ENCODE data around the gene CLIC4. TPM values are rescaled to one million over a fixed set of nuclear protein-coding genes. Genes with fewer than 3 reads are reported as not detected.
"Not testable (repeated sequence)": the region's sequence is repeated elsewhere in the genome, so short reads cannot be mapped to it uniquely, and the experiment has no call there.

Gene CLIC4
- total RNA-seq, 1 donor from 2014 or later: 526 TPM

- DNase-seq (ENCODE audit: extremely low read depth, low read depth, low spot score): no peak
Observed at GRCh38 chr1:24803220-24803619, 58.0 kb downstream of the CLIC4 start.

GRCh38 chr1:24803987-24804530 lies 58.8 kb downstream of the CLIC4 start:
- DNase-seq (ENCODE audit: extremely low read depth, low read depth, low spot score): no peak

- DNase-seq (ENCODE audit: extremely low read depth, low read depth, low spot score): peak; percentile 80
Observed at GRCh38 chr1:24805534-24806301, 60.5 kb downstream of the CLIC4 start.

GRCh38 chr1:24806588-24806987 lies 61.3 kb downstream of the CLIC4 start:
- no peak for DNase-seq (ENCODE audit: extremely low read depth, low read depth, low spot score)

DNA sequence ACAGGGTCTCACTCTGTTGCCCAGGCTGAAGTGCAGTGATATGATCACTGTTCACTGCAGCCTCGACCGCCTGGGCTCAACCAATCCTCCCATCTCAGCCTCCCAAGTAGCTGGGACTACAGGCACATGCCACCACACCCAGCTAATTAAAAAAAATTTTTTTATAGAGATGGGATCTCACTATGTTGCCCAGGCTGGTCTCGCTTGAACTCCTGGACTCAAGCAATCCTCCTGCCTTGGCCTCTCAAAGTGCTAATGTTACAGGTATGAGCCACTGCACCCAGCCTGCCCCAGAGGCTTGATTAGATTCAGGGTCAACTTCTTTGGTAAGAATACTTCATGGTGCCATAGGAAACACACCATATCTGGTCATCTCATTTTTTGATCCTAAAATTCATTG lies 66.2 kb downstream of the CLIC4 start:
- not testable (repeated sequence) for DNase-seq (ENCODE audit: extremely low read depth, low read depth, low spot score)

DNA sequence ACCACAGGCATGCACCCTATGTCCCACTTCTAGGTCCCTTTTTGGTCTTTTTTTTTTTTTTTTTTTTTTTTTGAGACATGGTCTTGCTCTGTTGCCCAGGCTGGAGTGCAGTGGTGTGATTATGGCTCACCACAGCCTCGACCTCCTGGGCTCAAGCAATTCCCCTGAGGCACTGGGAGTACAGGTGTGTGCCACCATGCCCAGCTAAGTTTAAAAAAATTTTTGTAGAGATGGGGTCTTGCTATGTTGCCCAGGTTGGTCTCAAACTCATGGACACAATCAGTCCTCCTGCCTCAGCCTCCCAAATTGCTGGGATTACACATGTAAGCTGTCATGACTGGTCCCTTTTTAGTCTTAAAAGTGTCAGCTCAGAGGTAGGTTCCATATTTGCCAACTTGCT lies 75.0 kb downstream of the CLIC4 start:
- DNase-seq (ENCODE audit: extremely low read depth, low read depth, low spot score): not testable (repeated sequence)

GRCh38 chr1:24822887-24823286 lies 77.6 kb downstream of the CLIC4 start:
- no peak for DNase-seq (ENCODE audit: extremely low read depth, low read depth, low spot score)

GRCh38 chr1:24823486-24823885 lies 78.2 kb downstream of the CLIC4 start:
- DNase-seq (ENCODE audit: extremely low read depth, low read depth, low spot score): not testable (repeated sequence)

GRCh38 chr1:24825174-24825573 lies 79.9 kb downstream of the CLIC4 start:
- no peak for DNase-seq (ENCODE audit: extremely low read depth, low read depth, low spot score)

DNA sequence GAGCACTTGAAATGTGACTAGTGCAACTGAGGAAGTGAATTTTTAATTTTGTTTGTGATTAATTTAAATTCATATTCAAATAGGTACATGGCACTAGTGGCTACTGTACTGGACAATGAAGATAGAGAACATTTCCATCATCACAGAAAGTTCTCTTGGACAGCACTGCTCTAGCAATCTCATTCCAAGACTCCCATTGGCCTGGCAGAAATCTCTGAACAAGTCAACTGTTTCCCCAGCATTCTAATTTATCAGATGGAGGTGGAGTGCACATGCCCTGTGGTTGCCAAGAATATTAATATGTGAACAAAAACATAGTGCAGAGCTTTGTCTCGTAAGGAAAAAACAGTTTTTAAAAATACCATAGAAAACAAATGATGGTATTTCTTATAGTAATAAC lies 81.3 kb downstream of the CLIC4 start:
- no peak for DNase-seq (ENCODE audit: extremely low read depth, low read depth, low spot score)

DNA sequence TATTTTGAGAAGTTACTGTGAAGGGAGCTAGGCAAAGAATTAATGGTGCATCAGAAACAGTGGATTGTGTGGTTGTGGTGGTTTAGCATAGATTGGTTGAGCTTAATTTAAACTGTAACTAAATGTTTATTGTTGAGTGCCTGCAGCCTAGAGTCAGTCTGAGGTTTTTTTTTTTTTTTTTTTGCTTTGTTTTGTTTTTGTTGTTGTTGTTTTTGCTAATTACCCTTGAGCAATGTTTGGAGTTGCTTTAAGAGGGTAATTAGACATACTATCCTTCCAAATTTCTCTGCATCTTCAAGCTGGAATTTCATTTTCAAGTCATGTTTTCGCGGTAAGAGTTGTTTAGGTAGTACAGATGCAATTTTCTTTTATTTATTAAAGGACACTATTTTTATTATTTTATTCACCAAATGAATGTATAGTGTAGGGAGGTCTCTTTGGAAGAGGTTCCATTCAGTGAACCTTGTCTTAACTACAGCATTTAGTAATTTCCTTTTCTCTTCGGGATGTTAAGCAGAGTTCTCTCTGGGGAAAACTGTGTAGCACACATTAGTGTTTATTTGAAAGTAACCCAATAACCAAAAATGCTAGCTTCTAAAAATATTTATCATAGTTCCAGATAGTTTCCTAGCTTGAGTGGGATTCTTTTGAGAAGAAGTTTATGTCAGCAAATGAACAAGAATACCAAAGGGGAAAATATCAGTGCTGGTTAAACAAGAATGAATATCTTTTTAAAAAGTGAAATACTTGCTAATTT lies 82.3 kb downstream of the CLIC4 start:
- no peak for DNase-seq (ENCODE audit: extremely low read depth, low read depth, low spot score)

DNA sequence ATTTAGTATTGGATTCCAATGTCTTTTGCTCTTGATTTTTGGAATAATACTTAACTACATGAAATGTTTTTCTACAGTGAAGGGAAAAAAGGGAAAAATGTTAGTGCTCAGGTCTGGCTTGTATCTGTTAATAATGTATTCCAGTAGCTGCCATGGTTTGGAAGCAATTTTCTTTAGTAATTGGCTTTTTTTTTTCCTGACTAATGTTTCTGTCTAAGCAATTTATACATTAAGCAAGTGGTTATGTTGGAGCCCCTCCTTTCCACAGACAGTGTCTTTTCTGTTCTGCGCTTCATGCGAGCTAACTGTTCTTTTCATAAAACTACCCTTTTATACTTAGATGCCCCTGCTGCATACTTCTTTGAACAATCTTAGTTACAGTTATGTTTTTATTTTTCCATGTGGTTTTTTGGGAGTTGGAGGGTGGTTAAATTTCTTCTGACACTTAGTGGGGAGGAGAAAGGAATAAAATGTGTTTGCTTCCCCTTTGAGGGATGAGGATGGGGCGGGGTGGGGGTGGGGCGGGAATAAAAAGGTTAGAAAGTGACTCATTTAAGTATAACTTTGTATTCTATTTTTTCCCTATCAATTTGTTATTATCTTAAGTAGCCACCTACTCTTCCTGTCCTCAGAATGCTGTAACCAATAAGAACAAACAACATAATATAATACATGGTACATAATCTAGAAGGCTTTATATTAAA lies 83.1 kb downstream of the CLIC4 start:
- no peak for DNase-seq (ENCODE audit: extremely low read depth, low read depth, low spot score)

- no peak for DNase-seq (ENCODE audit: extremely low read depth, low read depth, low spot score)
Observed at GRCh38 chr1:24828887-24829192, 83.6 kb downstream of the CLIC4 start.

DNA sequence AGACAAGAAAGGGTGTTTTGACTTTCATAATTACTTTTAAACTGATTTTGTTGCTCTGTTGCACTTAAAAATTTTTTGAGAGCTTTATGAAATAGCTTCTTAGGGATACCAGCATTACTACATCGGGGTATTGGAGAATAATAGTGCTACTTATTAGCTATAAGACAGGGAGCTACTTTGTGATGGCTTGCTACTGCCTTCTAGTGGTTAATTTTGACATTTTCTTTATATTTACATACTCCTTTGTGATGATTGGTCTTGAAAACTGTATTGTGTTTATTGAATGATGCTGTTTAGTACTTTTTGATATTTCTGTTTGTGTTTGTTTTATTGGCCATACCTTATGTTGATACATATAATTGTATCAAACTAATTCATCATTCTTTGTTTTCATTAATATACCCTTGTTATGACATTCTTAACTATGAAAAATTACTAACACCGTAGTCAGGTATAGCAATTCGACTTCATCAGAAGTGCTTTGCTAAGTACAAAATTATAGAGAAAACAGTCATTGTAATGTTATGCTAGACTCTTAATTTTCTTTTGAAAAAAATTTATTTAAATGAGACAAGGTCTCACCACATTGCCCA lies 85.5 kb downstream of the CLIC4 start:
- peak; percentile 73 for DNase-seq (ENCODE audit: extremely low read depth, low read depth, low spot score)

DNA sequence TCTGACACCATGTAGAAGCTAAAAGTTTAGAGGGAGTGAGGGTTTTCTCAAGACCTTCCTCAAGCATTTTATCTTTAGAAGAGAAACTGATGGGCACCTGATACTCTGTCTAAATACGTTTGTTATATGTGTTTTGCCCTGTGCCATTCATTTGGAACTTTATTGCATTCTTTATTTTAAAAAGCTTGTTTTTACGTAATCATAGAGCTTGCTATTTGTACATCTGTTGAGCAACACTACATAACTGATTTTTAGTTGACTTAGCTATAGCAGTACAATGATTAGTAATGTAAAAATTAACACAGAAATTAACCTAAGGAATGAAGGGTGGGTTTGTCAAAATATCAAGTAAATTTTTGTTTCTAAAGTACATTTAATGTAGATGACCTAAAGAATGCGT lies 96.3 kb downstream of the CLIC4 start:
- no peak for DNase-seq (ENCODE audit: extremely low read depth, low read depth, low spot score)

GRCh38 chr1:24846671-24847070 lies 101.4 kb downstream of the CLIC4 start:
- DNase-seq (ENCODE audit: extremely low read depth, low read depth, low spot score): no peak

DNA sequence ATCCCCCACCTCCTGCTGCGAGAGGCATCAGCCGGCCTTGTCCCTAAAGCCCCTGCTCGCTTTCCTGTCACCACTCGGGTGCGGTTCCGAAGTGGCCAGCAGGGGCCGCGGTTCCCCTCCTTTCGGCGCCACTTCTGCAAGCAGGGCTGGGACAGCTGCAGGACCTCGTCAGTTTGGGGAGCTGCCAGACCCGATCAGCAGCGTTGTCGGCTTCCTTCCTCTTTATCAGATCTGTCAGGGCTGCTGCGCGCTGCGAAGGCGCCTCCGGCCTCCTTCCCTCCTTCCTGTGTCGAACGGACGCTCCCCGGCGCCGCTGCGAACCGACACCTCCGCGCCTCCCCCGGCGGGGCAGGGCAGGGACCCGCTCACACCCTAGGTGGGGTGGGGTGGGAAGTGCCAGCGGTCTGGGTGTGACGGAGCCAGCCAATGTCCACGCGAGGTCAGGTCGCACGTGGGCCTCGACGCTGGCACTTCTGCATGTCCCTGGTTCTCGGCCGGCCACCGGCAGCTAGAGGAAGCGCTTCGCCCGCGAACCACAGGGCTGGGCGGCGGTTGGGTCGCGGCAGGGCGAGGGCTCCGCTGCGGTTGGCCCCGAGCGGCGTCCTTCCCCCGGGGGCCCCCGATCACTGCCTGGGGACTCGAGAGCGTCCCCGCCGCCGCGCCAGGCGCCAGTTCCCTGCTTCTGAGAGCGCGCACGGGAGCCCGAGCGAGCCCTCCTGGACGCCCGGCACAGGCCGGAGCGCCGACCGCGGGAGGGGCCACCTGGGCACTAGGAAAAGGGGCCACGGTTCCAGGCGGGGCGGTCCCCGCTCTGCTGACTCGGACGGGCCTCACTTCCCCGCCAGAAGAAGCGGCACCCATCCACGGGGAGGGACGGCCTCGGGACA lies 103.0 kb downstream of the CLIC4 start:
- peak; percentile 41 for DNase-seq (ENCODE audit: extremely low read depth, low read depth, low spot score)

- no peak for DNase-seq (ENCODE audit: extremely low read depth, low read depth, low spot score)
Observed at GRCh38 chr1:24849672-24850295, 104.5 kb downstream of the CLIC4 start.

- DNase-seq (ENCODE audit: extremely low read depth, low read depth, low spot score): peak; percentile 51
Observed at GRCh38 chr1:24850328-24850920, 105.2 kb downstream of the CLIC4 start.
